KBM-7 (cell line): ENCODE data around the gene GRK7.
"Not testable (repeated sequence)": the region's sequence is repeated elsewhere in the genome, so short reads cannot be mapped to it uniquely, and the experiment has no call there.

Source experiments
- DNase-seq: peaks from one replicate; pipeline ENCODE4 v3.0.0-alpha.2; 2015
- in situ Hi-C: fragments of 300-500 bp; cut with MboI; formaldehyde crosslinking; loops from 2 replicates; pipeline ENCODE4 v1.14.3; 2020; ENCODE audit warnings: low sequenced_read_pairs, low pct_unique_long_range_greater_than_20kb, mixed read lengths

GRK7 gene

DNA sequence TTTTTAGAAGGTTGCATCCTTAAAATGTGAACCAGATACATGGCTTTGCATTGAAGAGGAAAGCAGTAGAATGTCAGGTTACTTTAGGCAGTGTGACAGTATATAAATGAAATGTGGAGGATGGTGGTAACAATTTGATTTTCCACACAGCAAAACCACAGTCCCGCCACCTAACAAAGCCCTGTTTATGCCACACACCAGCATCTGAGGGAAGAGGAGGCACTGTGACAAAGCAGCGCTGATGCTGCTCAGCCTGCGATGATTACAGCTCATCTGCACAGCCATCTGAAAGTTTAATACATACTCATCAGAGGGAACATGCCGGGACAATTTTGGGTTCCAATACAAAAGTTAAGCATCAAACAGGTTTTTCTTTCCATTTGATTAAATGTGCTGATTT lies 16.2 kb upstream of the GRK7 start:
- in situ Hi-C loops: no loop called here
- no peak for DNase-seq

DNA sequence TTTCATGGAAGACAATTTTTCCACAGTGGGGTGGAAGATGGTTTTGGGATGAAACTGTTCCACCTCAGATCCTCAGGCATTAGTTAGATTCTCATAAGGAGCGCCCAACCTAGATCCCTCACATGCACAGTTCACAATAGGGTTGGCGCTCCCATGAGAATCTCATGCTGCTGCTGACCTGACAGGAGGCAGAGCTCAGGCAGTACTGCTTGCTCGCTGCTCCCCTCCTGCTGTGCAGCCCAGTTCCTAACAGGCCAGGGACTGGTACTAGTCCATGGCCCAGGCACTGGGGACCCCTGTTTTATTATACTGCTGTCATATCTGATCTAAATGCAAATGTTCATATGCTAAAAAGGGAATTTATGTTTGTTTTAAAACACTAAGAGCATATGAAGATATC lies 9.8 kb upstream of the GRK7 start:
- no peak for DNase-seq
- in situ Hi-C loops: no loop called here

GRCh38 chr3:141754032-141754431 lies 9.2 kb upstream of the GRK7 start:
- no peak for DNase-seq
- in situ Hi-C loops: no loop called here

GRCh38 chr3:141762552-141762951 lies 656 bp upstream of the GRK7 start:
- DNase-seq, in situ Hi-C loops: not testable (repeated sequence)

GRCh38 chr3:141764045-141764444 lies 837 bp downstream of the GRK7 start:
- in situ Hi-C loops: no loop called here
- no peak for DNase-seq

GRCh38 chr3:141764465-141764864 lies 1.3 kb downstream of the GRK7 start:
- in situ Hi-C loops: no loop called here
- DNase-seq: no peak

- in situ Hi-C loops: no loop called here
- no peak for DNase-seq
Observed at GRCh38 chr3:141764986-141765385, 1.8 kb downstream of the GRK7 start.

DNA sequence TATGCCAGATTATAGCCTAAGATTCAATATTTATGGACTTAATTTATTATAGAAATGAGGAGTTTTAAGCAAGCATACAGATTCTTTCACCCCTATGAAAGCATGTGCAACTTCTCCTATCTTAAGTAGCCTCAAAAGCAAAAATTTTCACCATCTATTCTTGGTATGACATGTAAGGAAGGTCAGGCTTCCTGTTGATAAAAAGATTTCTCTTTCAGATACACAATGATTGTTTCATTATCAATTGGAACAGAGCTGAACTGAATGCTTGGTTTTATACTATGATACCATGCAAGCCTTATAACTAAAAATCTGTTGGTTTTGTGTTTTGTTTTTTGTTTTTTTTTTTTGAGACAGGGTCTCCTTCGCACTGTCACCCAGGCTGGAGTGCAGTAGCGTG lies 3.9 kb downstream of the GRK7 start:
- no peak for DNase-seq
- in situ Hi-C loops: no loop called here

DNA sequence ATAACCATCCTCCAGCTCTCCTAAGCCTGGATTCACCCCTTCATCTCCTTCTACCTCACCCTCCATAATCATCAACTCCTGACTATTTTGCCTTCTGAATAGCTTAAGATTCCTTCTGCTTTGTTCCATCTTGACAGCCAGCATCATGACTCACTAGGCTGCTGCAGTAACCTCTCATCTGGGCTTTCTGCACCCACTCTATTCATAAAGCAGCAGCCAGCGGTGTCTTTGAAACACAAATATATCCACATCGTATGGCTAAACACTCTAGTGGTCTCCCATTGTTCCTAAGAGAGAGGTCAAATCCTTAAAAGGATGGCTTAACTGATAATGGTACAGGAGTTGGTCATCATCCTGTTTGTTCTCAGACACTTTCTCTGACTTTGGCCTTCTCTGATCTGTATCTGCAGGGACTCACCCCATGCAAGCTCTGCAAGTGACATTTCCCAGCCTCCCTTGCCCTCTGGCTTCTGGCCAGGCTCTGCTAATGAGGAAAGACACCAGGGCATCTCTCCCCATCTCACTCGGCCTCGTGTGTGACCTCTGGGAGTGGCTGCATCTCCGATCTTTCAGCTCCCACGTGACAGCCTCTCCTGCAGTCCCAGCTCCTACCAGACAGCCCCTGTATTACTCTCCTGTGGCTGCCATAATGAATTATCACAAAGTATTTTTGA lies 6.2 kb downstream of the GRK7 start:
- in situ Hi-C loops: no loop called here
- no peak for DNase-seq

DNA sequence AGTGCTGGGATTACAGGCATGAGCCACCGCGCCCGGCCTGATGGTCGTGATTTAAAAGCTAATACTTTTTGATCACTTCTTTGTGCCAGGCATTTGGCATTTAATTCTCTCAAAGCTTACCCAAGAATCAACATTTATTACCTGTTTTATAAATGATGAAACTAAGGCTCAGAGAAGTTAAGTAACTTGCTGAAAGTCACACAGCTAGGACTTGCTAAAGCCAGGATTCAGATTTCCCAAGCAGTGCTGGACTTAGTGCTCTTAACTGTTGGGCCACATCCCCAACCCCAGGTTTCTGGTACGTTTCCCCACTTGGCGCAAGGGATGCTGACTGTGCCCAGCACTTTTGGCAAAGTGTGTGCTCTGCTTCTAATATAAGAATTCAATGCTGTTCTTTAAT lies 10.5 kb downstream of the GRK7 start:
- DNase-seq: no peak
- in situ Hi-C loops: no loop called here

DNA sequence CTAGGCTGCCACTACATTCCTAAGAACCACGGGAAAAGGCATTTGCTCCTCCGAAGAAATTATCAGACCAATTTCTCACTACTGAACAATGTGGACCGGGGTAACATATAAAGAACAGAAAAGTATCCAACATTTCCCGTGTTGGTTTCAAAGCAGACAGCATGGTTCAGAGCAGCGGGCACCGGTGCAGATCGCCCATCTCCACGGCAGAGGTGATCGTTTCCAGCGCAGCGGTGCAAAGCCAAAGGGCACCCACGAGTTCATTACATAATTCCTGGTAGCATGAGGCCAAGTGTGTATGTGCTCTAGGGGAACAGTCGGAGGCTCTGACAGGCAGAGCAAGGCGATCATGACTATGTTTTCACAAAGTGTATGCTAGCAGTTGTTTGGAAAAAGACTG lies 13.2 kb downstream of the GRK7 start:
- DNase-seq: no peak
- in situ Hi-C loops: no loop called here

GRCh38 chr3:141776885-141777284 lies 13.7 kb downstream of the GRK7 start:
- no peak for DNase-seq
- in situ Hi-C loops: no loop called here

DNA sequence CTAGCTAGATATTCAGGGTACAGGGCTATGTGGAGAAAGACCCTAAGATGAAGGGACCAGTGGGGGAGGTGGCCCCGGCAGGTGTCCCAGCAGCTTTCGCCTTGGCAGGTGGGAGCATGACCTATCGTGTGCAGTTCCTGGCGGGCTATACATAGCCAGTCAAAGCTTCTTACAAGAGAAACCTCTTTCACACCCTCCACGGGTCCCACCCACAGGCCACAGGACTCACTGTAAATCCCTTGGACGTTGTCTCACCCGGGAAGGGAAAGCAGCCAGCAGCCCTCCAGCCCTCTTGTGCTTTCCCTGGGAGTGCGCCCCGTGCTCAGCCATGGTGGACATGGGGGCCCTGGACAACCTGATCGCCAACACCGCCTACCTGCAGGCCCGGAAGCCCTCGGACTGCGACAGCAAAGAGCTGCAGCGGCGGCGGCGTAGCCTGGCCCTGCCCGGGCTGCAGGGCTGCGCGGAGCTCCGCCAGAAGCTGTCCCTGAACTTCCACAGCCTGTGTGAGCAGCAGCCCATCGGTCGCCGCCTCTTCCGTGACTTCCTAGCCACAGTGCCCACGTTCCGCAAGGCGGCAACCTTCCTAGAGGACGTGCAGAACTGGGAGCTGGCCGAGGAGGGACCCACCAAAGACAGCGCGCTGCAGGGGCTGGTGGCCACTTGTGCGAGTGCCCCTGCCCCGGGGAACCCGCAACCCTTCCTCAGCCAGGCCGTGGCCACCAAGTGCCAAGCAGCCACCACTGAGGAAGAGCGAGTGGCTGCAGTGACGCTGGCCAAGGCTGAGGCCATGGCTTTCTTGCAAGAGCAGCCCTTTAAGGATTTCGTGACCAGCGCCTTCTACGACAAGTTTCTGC lies 15.0 kb downstream of the GRK7 start:
- in situ Hi-C loops: no loop called here
- DNase-seq: no peak

DNA sequence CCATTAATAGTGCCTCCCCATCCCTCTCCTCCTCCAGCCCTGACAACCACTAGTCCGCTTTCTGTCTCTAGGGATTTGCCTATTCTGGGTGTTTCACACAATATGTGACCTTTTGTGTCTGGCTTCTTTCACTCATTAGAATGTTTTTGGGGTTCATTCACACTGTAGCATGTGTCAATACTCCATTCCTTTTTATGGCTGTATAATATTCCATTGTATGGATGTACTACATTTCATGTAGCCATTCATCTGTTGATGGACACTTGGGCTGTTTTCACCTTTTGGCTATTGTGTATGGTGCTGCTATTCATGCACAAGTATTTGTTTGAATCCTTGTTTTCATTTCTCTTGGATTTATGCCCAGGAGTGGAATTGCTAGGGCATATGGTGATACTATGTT lies 16.5 kb downstream of the GRK7 start:
- in situ Hi-C loops: no loop called here
- DNase-seq: no peak

- peak; percentile 27 for DNase-seq
- in situ Hi-C loops: no loop called here
Observed at GRCh38 chr3:141782386-141782932, 19.3 kb downstream of the GRK7 start.

DNA sequence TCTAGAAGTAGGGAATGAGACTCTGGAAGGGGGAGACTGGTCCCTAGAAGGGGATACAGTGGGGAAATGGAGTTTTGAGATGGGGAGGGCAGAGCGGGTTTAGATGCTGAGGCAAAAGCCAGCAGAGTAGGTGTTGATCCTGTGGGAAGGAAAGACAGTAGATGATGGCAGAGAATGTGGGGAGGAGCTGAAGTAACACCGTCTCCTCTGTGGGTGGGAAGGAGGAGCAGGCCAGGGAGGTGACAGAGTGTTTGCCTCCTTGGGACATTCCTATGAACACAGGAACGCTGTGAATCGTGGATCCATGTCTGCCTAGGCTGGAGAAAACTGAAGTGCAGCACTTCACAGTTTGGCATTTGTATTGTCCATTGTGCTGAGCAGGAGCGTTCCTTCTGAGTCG lies 20.4 kb downstream of the GRK7 start:
- in situ Hi-C loops: no loop called here
- no peak for DNase-seq

- DNase-seq: no peak
- in situ Hi-C loops: no loop called here
Observed at GRCh38 chr3:141784096-141784495, 20.9 kb downstream of the GRK7 start.

DNA sequence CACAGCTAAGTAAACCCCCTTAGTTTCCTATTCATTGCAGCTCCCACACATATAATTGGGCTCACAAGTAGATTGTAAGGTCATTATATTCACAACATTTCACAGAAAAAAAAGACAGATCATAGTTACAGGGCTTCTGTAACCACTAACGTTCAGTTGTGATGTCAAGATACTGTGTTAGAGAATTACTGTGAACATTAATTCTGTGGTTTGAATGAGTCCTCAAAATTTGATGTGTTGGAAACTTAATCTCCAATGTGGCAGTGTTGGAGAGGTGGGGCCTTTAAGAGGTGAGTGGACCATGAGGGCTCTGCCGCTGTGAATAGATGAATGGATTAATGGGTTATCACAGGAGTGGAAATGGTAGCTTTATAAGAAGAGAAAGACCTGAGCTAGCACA lies 21.3 kb downstream of the GRK7 start:
- no peak for DNase-seq
- in situ Hi-C loops: no loop called here

GRCh38 chr3:141788149-141788548 lies 24.9 kb downstream of the GRK7 start:
- in situ Hi-C loops: no loop called here
- no peak for DNase-seq

DNA sequence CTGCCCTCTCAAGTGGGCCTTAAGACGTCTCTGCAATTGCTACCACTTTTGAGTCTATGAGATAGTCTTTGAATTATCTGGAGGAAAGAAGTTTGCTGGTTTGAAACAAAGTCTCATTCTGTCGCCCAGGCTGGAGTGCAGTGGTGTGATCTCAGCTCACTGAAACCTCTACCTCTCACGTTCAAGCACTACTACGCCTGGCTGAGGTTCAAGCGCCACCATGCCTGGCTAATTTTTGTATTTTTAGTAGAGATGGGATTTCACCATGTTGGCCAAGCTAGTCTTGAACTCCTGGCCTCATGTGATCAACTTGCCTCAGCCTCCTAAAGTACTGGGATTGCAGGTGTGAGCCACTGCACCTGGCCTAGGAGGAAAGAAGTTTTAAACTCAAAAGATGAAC lies 25.5 kb downstream of the GRK7 start:
- in situ Hi-C loops: not testable (repeated sequence)

More for the DNA sequence above, 25.5 kb downstream of the GRK7 start:
- not testable (repeated sequence) for DNase-seq
